Keratinocyte (primary cell): ENCODE data around the gene CREB3L1.

Source experiments
- EZH2 ChIP-seq: IDR thresholded peaks from one replicate; pipeline ENCODE4 v1.6.1; 2012; ENCODE audit warnings: inconsistent platforms, mild to moderate bottlenecking, low read length, moderate library complexity
- TF ChIP-seq, protein P1 (sequence below), 3 experiments: IDR thresholded peaks in 1 of 3; conservative IDR thresholded peaks in 1 of 3; optimal IDR thresholded peaks in 1 of 3; 2 replicates in 2 of 3; 3 replicates in 1 of 3; pipeline versions ENCODE3 to v1.5.1; 2011; ENCODE audit warnings: low read length in 3 of 3, mild to moderate bottlenecking in 3 of 3, moderate library complexity in 2 of 3, control low read depth in 1 of 3, inconsistent platforms in 1 of 3; ENCODE audit not compliant: insufficient read depth in 2 of 3; ENCODE audit errors: extremely low read depth in 1 of 3

DNA sequence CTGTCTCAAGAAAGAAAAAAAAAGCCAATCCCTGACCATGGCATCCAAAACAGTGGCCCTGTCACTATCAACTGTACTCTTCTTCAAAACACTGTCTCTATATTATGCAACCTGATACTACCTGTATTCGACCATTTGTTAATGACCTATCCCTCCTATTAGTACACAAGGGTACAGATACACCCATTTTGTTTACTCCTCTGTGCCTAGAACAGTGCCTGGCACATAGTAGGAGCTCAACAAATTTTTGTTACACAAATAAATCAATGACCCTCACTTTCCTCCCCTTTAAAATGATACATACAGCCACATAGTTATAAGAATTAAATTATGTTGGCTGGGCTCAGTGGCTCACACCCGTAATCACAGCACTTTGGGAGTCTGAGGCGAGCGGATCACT, 13.4 kb upstream of the CREB3L1 start:
- TF ChIP-seq, protein P1, sequence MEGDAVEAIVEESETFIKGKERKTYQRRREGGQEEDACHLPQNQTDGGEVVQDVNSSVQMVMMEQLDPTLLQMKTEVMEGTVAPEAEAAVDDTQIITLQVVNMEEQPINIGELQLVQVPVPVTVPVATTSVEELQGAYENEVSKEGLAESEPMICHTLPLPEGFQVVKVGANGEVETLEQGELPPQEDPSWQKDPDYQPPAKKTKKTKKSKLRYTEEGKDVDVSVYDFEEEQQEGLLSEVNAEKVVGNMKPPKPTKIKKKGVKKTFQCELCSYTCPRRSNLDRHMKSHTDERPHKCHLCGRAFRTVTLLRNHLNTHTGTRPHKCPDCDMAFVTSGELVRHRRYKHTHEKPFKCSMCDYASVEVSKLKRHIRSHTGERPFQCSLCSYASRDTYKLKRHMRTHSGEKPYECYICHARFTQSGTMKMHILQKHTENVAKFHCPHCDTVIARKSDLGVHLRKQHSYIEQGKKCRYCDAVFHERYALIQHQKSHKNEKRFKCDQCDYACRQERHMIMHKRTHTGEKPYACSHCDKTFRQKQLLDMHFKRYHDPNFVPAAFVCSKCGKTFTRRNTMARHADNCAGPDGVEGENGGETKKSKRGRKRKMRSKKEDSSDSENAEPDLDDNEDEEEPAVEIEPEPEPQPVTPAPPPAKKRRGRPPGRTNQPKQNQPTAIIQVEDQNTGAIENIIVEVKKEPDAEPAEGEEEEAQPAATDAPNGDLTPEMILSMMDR (optimal IDR thresholded peaks at IDR 0.05 in 1 of 3, IDR thresholded peaks at IDR 0.05 in 1 of 3, conservative IDR thresholded peaks at IDR 0.05 in 1 of 3; ENCODE audit: extremely low read depth in 1 of 3, insufficient read depth in 2 of 3, low read length in 3 of 3), result no peak
- no peak for TF ChIP-seq EZH2
